ENCODE measurements around the gene KLHL29. TPM values are rescaled to one million over a fixed set of nuclear protein-coding genes. Genes with fewer than 3 reads are reported as not detected.

Gene KLHL29
- total and polyA plus RNA-seq, 2 experiments from 2014 or later, result 5.6 to 11.0 TPM

DNA sequence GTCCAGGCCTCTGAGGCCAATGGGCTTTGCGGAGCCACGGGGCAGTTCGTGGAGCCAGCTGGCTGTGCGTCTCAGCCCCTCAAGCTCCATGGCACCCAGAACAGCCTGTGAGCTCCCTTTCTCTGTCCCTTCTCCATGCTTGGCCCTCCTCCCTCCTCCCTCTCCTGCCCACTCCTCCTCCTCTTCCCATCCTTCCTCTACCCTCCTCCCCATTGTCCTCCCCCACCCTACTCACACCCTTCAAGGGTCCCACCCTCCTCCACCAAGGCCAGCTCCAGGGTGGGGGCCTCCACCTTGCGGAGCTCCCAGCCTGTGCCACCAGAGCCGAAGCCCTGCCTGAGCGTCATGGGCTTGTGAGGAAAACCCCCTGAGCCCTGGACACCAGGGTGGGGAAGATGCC is 273.0 kb downstream of the KLHL29 start:
- no peak overlapping the region for H3K4me3 ChIP-seq
- H3K36me3 ChIP-seq, result no peaks in the 10 kb centered on the region
- H3K4me1 ChIP-seq (ENCODE audit: low read depth), result no peaks in the 10 kb centered on the region
- peaks cover 3% of the 10 kb centered on the region for H3K27me3 ChIP-seq
- no peak for DNase-seq (ENCODE audit: low read depth in 1 of 2, low spot score in 1 of 2)
- no peak overlapping the region for H3K27ac ChIP-seq
- TF ChIP-seq CTCF (IDR thresholded peaks at IDR 0.05; ENCODE audit: low read depth, low read length), result no peak
- H3K9me3 ChIP-seq (ENCODE audit: low read depth), result no peaks in the 10 kb centered on the region

GRCh38 chr2:23658466-23658942 is 273.5 kb downstream of the KLHL29 start:
- H3K4me1 ChIP-seq (ENCODE audit: low read depth), result peaks cover 2% of the 10 kb centered on the region
- H3K4me3 ChIP-seq, result no peak overlapping the region
- no peaks in the 10 kb centered on the region for H3K36me3 ChIP-seq
- peaks cover 7% of the 10 kb centered on the region for H3K27me3 ChIP-seq
- no peak for TF ChIP-seq CTCF (IDR thresholded peaks at IDR 0.05; ENCODE audit: low read depth, low read length)
- peak in 1 of 2 donors; percentile 32 for DNase-seq (ENCODE audit: low read depth in 1 of 2, low spot score in 1 of 2)
- no peak overlapping the region for H3K27ac ChIP-seq
- no peaks in the 10 kb centered on the region for H3K9me3 ChIP-seq (ENCODE audit: low read depth)

GRCh38 chr2:23659328-23659727 is 274.3 kb downstream of the KLHL29 start:
- Histone ChIP-seq H3K4me3 (no peak overlapping the region), H3K9me3 (ENCODE audit: low read depth) (no peaks in the 10 kb centered on the region), H3K4me1 (ENCODE audit: low read depth) (peaks cover 7% of the 10 kb centered on the region), H3K36me3 (no peaks in the 10 kb centered on the region), H3K27me3 (peaks cover 7% of the 10 kb centered on the region), H3K27ac (no peak overlapping the region)
- TF ChIP-seq CTCF (IDR thresholded peaks at IDR 0.05; ENCODE audit: low read depth, low read length), result no peak
- no peak for DNase-seq (ENCODE audit: low read depth in 1 of 2, low spot score in 1 of 2)

- peaks cover 7% of the 10 kb centered on the region for H3K27me3 ChIP-seq
- H3K9me3 ChIP-seq (ENCODE audit: low read depth), result no peaks in the 10 kb centered on the region
- no peaks in the 10 kb centered on the region for H3K36me3 ChIP-seq
- peaks cover 7% of the 10 kb centered on the region for H3K4me1 ChIP-seq (ENCODE audit: low read depth)
- no peak for TF ChIP-seq CTCF (IDR thresholded peaks at IDR 0.05; ENCODE audit: low read depth, low read length)
- H3K4me3 ChIP-seq, result no peak overlapping the region
- DNase-seq (ENCODE audit: low read depth in 1 of 2, low spot score in 1 of 2), result no peak
- no peak overlapping the region for H3K27ac ChIP-seq
These were observed 274.8 kb downstream of the KLHL29 start for GRCh38 chr2:23659773-23660172.

DNA sequence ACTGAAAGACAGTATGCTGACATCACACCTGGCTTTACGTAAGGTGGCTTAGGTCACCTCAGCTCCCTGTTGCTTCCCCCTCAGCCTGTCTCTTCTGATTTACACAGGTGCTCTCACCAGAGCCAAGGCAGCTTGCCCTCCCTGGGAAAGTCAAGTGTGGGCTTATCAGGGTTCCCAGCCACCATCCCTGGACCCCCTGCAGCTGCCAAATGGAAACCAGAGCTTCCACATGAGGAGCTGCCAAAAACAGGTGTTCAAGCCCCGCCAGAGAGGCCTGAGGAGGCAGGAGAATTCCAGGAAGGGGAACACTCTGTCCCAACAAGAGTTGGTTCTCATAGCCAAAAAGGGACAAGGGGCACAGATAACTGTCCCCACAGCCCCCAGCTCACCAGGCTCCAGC is 275.3 kb downstream of the KLHL29 start:
- DNase-seq (ENCODE audit: low read depth in 1 of 2, low spot score in 1 of 2), result no peak
- Histone ChIP-seq H3K4me1 (ENCODE audit: low read depth) (peaks cover 7% of the 10 kb centered on the region), H3K27me3 (peaks cover 7% of the 10 kb centered on the region)

More for the DNA sequence above, 275.3 kb downstream of the KLHL29 start:
- H3K36me3 ChIP-seq, result no peaks in the 10 kb centered on the region
- H3K27ac ChIP-seq, result no peak overlapping the region
- H3K4me3 ChIP-seq, result no peak overlapping the region
- TF ChIP-seq CTCF (IDR thresholded peaks at IDR 0.05; ENCODE audit: low read depth, low read length), result no peak
- H3K9me3 ChIP-seq (ENCODE audit: low read depth), result no peaks in the 10 kb centered on the region
